ENCODE measurements around the gene BEGAIN. TPM values are rescaled to one million over a fixed set of nuclear protein-coding genes. Genes with fewer than 3 reads are reported as not detected.

The BEGAIN gene
- total and polyA plus RNA-seq, 9 of the 15 experiments (the other 6 are each of a cell fraction or from before 2014, with no cell fraction given) = 0.07 to 0.68 (median 0.55) TPM; not detected in 3

GRCh38 chr14:100605706-100606686 is 18.8 kb upstream of the BEGAIN start (continued):
- TF ChIP-seq, protein P1, sequence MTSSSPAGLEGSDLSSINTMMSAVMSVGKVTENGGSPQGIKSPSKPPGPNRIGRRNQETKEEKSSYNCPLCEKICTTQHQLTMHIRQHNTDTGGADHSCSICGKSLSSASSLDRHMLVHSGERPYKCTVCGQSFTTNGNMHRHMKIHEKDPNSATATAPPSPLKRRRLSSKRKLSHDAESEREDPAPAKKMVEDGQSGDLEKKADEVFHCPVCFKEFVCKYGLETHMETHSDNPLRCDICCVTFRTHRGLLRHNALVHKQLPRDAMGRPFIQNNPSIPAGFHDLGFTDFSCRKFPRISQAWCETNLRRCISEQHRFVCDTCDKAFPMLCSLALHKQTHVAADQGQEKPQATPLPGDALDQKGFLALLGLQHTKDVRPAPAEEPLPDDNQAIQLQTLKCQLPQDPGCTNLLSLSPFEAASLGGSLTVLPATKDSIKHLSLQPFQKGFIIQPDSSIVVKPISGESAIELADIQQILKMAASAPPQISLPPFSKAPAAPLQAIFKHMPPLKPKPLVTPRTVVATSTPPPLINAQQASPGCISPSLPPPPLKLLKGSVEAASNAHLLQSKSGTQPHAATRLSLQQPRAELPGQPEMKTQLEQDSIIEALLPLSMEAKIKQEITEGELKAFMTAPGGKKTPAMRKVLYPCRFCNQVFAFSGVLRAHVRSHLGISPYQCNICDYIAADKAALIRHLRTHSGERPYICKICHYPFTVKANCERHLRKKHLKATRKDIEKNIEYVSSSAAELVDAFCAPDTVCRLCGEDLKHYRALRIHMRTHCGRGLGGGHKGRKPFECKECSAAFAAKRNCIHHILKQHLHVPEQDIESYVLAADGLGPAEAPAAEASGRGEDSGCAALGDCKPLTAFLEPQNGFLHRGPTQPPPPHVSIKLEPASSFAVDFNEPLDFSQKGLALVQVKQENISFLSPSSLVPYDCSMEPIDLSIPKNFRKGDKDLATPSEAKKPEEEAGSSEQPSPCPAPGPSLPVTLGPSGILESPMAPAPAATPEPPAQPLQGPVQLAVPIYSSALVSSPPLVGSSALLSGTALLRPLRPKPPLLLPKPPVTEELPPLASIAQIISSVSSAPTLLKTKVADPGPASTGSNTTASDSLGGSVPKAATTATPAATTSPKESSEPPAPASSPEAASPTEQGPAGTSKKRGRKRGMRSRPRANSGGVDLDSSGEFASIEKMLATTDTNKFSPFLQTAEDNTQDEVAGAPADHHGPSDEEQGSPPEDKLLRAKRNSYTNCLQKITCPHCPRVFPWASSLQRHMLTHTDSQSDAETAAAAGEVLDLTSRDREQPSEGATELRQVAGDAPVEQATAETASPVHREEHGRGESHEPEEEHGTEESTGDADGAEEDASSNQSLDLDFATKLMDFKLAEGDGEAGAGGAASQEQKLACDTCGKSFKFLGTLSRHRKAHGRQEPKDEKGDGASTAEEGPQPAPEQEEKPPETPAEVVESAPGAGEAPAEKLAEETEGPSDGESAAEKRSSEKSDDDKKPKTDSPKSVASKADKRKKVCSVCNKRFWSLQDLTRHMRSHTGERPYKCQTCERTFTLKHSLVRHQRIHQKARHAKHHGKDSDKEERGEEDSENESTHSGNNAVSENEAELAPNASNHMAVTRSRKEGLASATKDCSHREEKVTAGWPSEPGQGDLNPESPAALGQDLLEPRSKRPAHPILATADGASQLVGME (CRISPR knock-in tag; IDR thresholded peaks at IDR 0.05) = no peak
- TF ChIP-seq GABPB1 (CRISPR knock-in tag; IDR thresholded peaks at IDR 0.05) = no peak
- no peak for TF ChIP-seq RAD21 (CRISPR knock-in tag; conservative IDR thresholded peaks at IDR 0.05 in 1 of 2, IDR thresholded peaks at IDR 0.05 in 1 of 2)
- TF ChIP-seq, protein P2, sequence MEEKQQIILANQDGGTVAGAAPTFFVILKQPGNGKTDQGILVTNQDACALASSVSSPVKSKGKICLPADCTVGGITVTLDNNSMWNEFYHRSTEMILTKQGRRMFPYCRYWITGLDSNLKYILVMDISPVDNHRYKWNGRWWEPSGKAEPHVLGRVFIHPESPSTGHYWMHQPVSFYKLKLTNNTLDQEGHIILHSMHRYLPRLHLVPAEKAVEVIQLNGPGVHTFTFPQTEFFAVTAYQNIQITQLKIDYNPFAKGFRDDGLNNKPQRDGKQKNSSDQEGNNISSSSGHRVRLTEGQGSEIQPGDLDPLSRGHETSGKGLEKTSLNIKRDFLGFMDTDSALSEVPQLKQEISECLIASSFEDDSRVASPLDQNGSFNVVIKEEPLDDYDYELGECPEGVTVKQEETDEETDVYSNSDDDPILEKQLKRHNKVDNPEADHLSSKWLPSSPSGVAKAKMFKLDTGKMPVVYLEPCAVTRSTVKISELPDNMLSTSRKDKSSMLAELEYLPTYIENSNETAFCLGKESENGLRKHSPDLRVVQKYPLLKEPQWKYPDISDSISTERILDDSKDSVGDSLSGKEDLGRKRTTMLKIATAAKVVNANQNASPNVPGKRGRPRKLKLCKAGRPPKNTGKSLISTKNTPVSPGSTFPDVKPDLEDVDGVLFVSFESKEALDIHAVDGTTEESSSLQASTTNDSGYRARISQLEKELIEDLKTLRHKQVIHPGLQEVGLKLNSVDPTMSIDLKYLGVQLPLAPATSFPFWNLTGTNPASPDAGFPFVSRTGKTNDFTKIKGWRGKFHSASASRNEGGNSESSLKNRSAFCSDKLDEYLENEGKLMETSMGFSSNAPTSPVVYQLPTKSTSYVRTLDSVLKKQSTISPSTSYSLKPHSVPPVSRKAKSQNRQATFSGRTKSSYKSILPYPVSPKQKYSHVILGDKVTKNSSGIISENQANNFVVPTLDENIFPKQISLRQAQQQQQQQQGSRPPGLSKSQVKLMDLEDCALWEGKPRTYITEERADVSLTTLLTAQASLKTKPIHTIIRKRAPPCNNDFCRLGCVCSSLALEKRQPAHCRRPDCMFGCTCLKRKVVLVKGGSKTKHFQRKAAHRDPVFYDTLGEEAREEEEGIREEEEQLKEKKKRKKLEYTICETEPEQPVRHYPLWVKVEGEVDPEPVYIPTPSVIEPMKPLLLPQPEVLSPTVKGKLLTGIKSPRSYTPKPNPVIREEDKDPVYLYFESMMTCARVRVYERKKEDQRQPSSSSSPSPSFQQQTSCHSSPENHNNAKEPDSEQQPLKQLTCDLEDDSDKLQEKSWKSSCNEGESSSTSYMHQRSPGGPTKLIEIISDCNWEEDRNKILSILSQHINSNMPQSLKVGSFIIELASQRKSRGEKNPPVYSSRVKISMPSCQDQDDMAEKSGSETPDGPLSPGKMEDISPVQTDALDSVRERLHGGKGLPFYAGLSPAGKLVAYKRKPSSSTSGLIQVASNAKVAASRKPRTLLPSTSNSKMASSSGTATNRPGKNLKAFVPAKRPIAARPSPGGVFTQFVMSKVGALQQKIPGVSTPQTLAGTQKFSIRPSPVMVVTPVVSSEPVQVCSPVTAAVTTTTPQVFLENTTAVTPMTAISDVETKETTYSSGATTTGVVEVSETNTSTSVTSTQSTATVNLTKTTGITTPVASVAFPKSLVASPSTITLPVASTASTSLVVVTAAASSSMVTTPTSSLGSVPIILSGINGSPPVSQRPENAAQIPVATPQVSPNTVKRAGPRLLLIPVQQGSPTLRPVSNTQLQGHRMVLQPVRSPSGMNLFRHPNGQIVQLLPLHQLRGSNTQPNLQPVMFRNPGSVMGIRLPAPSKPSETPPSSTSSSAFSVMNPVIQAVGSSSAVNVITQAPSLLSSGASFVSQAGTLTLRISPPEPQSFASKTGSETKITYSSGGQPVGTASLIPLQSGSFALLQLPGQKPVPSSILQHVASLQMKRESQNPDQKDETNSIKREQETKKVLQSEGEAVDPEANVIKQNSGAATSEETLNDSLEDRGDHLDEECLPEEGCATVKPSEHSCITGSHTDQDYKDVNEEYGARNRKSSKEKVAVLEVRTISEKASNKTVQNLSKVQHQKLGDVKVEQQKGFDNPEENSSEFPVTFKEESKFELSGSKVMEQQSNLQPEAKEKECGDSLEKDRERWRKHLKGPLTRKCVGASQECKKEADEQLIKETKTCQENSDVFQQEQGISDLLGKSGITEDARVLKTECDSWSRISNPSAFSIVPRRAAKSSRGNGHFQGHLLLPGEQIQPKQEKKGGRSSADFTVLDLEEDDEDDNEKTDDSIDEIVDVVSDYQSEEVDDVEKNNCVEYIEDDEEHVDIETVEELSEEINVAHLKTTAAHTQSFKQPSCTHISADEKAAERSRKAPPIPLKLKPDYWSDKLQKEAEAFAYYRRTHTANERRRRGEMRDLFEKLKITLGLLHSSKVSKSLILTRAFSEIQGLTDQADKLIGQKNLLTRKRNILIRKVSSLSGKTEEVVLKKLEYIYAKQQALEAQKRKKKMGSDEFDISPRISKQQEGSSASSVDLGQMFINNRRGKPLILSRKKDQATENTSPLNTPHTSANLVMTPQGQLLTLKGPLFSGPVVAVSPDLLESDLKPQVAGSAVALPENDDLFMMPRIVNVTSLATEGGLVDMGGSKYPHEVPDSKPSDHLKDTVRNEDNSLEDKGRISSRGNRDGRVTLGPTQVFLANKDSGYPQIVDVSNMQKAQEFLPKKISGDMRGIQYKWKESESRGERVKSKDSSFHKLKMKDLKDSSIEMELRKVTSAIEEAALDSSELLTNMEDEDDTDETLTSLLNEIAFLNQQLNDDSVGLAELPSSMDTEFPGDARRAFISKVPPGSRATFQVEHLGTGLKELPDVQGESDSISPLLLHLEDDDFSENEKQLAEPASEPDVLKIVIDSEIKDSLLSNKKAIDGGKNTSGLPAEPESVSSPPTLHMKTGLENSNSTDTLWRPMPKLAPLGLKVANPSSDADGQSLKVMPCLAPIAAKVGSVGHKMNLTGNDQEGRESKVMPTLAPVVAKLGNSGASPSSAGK (IDR thresholded peaks at IDR 0.05) = peak; percentile 31; the same call in 1 of the 2 replicates
- no peak for TF ChIP-seq RBM15 (IDR thresholded peaks at IDR 0.05; ENCODE audit: insufficient read depth, low read length)
- TF ChIP-seq, protein P3, sequence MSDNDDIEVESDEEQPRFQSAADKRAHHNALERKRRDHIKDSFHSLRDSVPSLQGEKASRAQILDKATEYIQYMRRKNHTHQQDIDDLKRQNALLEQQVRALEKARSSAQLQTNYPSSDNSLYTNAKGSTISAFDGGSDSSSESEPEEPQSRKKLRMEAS (CRISPR knock-in tag; IDR thresholded peaks at IDR 0.05) = peak; percentile 45

Measured in K562 (cell line).